HS-5 (cell line): ENCODE measurements around the gene ZNF584.

ENCODE experiments used
- DNase-seq: peaks from one replicate; pipeline ENCODE4 v3.0.0-alpha.2; 2012; ENCODE audit warnings: low read depth

ZNF584 gene

DNA sequence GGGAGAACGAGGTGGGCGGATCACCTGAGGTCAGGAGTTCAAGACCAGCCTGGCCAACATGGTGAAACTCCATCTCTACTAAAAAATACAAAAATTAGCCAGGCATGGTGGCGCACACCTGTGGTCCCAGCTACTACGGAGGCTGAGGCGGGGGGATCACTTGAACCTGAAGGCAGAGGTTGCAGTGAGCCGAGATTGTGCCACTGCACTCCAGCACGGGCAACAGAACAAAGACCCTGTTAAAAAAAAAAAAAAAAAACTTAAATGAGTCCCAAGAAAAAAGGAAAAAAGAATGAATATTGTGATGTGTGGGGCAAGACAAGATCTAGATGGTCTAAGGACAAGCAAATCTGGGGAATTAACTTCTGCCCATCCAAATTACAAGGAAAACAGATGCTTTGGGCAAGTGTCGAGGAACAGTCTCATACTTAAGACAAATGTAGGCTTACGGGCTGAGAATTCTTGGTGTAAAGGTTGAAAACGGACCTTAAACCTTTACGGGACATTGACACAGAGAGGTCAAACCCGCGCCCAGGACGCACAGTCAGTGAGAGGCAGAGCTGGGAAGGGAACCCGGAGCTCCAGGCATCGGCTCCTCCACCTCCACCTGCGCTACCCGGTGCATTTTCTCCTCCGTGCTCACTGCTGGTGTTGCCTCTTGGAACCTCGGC, 57.8 kb downstream of the ZNF584 start:
- no peak for DNase-seq

GRCh38 chr19:58466760-58467589, 58.5 kb downstream of the ZNF584 start, which contains the start of gene ZNF324:
TSS of gene ZNF324 (plus strand) at chr19:58467080. CDS start at chr19:58469186, 2,106 bp downstream.
- peak; percentile 36 for DNase-seq
